Head of caudate nucleus (tissue), 42 donors: Measurements from ENCODE around the gene SMIM24.
"Not testable (repeated sequence)": the region's sequence is repeated elsewhere in the genome, so short reads cannot be mapped to it uniquely, and the experiment has no call there.

ENCODE experiments used
- DNase-seq, 42 donors: peaks; one replicate each; pipeline versions ENCODE4 v3.0.0 to v3.0.0-alpha.2; 2020 to 2021; ENCODE audit warnings: mixed read lengths in 7 of 42
- intact Hi-C: fragments of 100-400 bp; cut with DNase I; formaldehyde crosslinking; loops from one replicate; pipeline ENCODE4 v1.15.0; 2022

The SMIM24 gene

DNA sequence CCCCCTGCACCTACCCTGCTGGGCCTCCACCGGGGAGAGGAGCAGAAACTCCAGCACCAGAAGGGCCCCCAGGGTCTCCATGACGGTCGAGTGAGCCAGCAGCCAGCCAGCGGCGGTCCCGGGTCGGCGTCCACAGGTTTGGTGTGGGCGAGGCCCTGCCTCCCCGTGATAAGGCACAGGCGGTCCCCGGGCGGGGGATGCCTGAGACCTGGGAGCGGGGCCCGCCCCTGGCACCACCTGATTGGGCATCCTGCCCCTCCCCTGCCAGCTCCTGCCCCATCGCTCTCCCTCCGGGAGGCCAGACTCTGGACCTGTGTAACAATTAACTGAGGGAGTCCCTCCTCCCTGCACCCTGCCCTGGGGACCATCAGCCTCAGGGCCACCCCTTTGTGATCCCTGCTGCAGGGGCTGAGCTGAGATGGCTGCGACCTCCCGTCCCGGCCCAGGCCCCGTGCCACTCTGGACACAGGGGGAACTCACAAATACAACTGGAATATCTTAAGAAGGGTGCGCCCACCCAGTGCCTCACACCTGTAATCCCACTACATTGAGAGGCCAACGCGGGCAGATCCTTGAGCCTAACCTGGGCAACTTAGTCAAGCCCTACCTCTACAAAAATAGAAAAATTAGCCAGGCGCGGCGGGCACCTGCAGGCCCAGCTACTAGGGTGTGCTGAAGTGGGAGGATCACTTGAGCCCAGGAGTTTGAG is at the start of gene SMIM24:
TSS of gene SMIM24 (minus strand) at position 143 of the 709 bp plus-strand sequence. CDS start at position 81, 62 bp downstream.
- intact Hi-C loops: no loop called here
- no peak for DNase-seq

DNA sequence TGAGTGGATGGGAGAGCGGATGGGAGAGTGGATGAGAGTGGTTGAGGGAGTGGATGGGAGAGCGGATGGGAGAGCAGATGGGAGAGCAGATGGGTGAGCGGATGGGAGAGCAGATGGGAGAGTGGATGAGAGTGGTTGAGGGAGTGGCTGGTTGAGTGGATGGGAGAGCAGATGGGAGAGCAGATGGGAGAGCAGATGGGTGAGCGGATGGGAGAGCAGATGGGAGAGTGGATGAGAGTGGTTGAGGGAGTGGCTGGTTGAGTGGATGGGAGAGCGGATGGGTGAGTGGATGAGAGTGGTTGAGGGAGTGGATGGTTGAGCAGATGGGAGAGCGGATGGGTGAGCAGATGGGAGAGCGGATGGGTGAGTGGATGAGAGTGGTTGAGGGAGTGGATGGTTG is 49.0 kb upstream of the SMIM24 start:
- DNase-seq, intact Hi-C loops: not testable (repeated sequence)

DNA sequence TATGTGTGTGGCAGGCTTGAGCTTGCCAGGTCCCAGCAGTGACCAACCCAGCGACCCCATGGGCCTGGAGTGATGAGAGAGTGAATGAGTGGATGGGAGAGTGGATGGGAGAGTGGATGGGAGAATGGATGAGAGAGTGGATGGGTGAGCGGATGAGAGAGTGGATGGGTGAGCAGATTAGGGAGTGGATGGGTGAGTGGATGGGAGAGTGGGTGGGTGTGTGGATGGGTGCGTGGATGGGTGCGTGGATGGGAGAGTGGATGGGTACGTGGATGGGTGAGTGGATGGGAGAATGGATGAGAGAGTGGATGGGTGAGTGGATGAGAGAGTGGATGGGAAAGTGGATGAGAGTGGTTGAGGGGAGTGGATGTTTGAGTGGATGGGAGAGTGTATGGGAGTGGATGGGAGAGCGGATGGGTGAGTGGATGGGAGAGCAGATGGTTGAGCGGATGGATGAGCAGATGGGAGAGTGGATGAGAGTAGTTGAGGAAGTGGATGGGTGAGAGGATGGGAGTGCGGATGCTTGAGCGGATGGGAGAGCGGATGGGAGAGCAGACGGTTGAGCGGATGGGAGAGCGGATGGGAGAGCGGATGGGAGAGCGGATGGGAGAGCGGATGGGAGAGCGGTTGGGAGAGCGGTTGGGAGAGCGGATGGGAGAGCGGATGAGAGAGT is 48.4 kb upstream of the SMIM24 start:
- intact Hi-C loops: no loop called here
- no peak for DNase-seq

DNA sequence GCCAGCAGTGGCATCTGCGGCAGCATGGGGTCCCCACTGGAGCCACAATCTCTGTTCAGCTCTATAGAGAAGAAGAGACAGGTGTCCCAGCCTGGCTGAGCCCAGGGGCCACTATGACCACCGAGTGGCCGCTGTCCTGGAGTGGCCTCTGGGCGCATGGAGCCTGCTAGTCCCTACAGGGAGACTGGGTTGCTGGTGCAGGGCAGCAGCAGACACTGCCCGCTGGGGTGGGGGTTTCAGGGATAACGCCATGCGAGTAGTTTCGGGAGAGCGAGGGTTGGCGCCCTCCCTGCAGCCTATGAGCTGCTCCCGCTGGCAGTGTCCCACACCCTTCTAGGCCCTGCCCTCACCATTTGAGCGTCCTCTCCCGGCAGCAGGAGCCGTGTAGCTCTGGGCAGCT is 47.8 kb upstream of the SMIM24 start:
- intact Hi-C loops: no loop called here
- no peak for DNase-seq

DNA sequence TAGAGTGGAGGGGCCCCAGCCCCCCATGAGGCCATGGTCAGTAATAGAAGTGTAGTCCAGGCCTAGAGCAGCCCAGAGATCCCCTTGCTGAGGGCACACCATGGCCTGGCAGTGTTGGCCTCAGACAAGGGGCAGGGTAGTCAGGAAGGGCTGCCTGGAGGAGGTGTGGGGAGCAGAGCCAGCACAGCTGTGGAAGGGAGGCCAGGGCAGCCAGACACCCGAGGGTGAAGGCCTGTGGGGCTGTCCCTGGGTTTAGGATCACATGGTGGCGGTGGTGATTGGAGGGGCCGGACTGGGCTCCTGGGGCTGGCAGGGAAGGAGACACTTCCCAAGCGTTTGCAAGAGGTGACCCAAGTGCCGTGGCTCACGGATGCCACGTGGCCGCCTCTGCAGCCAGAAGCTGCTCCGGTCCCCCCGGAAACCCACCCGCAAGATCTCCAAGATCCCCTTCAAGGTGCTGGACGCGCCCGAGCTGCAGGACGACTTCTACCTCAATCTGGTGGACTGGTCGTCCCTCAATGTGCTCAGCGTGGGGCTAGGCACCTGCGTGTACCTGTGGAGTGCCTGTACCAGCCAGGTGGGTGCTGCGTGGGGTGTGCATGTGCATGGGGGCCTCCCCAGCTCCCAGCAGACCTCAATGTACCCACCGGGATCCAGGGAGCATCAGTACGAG is 47.0 kb upstream of the SMIM24 start:
- intact Hi-C loops: no loop called here
- DNase-seq: no peak

DNA sequence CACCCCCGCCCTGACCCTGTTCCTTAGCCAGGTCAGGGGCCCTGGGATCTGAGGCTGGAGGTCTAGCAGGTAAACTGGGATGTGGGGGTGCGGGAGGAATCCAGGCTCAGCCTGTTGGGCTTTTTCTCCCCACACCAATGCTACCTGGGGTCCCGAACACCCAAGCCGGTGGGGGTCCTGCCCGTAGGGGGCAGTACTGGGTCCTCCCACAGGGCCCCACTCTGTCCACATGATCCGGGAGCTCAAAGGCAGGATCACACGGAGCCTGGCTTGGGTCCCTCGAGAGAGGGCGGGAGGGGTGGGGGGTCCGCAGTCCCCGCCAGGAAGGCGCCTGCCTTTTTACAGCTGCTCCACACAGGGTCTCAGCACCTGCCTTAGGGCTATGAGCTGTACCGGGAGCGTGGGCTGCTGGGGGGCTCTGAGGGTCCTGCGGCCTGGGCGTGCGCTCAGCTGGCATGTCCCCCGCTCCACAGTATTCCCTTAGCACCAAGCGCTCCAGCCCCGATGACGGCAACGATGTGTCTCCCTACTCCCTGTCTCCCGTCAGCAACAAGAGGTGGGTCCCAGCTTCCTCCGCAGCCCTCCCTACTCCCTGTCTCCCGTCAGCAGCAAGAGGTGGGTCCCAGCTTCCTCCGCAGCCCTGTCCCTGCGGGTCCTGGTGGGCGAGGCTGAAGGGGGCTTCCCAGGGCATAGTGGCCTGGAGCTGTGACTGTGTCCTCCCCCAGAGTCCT is 46.3 kb upstream of the SMIM24 start:
- intact Hi-C loops: no loop called here

DNA sequence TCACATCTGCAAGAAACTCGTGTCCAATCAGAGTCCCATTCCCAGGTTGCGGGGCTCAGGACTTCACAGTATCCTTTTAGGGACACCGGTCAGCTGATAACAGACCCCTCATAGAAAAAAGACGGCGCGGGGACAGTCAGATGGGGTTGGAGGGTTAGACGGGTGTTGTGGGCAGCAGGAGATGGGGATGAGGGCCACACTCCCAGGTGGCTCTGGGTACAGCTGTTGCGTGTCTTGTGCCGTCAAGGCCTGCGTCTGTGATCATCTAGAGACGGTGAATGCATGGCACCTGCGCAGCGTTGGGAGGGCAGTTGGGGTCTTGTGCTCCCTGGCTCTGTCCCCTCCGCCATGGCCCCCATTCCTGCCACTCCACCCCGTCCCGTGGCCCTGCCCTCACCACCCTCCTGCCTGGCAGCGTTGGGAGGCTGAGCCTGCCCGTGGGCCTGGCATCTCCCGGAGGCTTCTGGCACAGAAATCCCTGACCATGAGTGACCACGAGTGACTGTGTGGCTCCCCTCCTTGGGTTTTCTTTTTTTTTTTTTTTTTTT is 44.7 kb upstream of the SMIM24 start:
- no peak for DNase-seq
- intact Hi-C loops: no loop called here

More for the DNA sequence above, 46.3 kb upstream of the SMIM24 start:
- no peak for DNase-seq

DNA sequence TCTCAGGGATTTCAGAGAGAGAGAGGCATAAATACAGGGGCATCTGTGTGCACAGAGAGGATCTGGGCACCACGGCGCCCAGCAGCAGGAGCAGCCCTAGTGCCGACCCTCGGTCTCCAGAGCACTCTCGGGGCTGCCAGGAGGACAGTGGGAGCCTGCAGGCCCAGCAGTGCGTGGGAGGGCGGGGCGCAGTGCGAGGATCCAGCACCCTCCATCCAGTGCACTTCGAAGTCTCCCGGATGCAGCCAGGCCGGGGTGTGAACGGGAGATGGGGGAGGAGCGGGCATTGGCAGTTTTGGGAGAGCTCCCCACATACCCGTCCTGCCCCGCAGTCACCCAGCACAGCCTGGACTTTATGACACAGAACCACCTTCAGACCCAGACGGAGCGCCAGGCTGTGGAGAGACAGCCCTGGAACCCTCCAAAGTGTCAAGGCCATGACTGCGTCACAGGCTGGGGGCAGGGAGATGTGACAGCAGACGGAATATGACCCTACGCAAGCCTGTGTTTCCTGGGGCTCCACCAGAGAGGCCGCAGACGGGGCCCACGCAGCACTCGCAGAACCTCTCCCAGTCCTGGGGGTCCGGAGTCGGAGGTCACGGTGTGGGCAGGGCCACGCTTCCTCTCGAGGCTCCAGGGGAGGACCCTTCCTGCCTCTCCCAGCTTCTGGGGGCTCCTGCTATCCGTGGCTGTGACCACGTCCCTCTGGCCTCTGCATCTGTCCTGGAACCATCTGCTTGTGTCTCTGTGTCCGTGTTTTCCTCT is 43.9 kb upstream of the SMIM24 start:
- intact Hi-C loops: no loop called here
- no peak for DNase-seq

DNA sequence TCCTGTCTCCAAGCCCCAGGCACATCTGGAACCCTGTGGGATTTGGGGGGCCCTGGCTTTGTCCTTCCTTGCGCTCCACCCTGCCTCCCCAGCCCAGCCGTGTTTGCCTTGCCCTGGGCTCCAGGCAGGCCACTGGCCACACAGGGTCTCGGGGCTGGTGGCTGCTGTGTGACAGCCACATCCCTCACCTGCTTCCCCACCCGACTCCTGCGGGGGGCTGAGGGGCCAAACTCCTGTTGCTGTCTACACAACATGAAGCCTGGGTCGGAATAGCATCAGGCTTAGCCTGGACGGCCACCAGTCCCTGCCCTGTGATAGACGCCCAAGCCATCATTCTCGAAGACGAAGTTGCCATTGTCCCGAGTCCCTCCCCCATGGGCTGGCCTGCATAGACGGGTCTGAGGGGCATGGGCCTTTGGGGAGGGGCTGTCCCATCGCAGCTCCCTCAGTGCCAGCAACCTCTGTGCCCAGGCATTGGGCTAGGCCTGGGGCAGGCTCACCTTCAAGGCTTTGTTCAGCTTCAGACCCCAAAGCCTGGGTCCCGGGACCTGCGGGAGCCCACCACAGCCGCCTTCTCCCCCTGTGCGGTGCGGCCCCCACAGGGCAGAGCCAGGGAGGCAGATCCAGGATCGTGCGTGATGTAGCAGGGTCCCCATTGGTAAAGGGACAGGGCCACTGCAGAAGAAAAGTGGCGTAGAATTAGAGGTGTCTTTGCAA is 43.2 kb upstream of the SMIM24 start:
- DNase-seq: no peak
- intact Hi-C loops: no loop called here

DNA sequence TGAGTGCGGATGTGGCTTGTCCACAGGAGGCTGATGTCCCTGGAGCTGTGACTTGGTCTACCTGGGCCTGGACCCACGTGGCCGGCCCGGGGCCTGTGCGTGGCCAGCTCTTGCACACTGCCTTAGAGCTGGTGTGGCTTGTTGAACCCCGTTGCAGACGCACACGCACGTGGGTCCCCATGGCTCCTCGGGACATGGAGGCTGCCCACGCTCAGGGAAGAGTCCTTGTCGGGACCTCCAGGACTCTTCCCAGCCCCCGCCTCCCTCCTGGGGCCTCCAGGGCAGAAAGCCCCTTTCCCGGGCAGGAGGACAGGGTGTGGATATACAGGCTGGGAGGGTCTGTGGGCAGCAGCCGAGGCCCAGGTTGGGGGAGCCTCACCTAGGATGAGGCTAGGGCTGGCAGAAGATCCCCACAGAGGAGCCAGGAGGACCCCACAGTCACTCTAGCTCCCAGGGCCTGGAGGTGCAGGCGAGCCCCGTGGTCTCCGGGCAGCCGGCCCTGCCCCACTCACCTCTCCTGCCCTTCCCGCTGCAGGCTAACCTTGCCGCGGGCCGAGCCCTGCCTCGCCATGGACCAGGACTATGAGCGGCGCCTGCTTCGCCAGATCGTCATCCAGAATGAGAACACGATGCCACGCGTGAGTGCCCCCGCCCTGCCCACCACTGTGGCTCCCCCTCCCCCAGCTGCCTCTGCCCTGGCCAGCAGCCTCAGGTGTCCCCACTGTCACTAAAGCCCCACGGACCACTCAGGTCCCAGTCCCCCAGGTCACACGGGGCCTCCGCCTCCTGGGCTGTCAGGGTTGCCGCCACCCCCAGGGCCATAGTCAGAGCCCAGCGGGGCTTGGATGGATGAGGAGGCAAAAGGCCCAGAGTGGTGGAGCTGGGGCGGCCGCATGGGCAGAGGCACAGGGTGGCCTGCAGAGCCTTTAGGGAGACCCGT is 42.4 kb upstream of the SMIM24 start:
- intact Hi-C loops: no loop called here
- no peak for DNase-seq

DNA sequence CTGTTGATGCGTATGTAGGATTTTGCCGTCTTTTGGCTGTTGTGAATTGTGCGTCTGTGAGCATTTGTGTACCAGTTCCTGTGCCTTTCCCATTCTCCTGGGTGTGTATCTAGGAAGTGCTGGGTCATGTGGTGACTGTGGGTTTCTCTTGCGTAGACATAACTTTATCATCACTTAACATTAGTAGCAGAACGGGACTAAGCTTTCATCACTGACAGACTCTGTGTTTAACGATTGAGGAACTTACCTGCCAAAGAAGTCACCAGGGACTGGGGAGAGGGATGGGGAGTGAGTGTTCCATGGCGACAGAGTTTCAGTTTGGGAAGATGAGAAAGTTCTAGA is 40.8 kb upstream of the SMIM24 start:
- intact Hi-C loops: no loop called here
- DNase-seq: no peak

DNA sequence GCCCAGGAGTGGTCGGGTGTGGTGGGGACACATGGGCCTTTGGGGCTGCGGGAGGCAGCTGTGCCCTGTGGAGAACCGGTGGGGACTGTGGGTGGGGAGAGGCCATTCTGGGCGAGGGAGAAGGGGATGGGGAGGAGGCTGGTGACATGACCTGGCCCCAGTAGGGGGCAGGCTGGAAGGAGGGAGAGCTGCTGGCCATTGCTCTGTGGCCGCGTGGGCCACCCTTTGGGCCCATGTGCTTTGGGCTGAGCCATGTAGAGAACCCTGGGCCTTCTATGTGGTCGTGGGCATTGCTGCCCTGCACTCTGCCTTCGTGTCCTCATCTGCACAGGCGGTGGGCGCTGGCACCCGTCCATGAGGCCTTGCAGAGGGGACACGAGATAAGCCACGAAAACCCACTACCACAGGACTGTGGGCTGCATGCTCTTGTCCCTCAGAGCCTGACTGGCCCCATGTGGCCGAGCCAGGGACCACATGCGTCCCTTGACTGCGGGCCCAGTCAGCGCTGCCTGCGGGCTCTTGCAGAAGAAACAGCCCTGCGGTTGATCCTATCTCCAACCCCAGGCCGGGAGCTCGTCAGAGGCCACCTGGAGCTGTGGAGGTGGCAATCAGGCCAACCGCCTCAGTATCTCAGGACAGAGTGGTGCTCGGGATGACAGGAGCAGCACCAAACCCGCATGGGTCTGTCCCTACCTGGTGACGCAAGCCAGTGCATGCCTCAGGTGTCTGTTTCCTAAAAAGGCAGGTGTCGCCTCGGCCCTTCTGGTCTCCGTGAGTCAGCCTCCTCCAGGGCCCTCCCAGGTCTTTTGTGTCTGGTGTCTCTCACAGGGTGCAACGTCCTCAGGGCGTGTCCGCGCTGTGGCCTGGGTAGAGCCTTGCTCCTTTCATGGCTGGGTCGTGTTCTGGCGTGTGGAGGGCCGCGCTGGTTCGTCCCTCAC is 40.1 kb upstream of the SMIM24 start:
- no peak for DNase-seq
- intact Hi-C loops: no loop called here

DNA sequence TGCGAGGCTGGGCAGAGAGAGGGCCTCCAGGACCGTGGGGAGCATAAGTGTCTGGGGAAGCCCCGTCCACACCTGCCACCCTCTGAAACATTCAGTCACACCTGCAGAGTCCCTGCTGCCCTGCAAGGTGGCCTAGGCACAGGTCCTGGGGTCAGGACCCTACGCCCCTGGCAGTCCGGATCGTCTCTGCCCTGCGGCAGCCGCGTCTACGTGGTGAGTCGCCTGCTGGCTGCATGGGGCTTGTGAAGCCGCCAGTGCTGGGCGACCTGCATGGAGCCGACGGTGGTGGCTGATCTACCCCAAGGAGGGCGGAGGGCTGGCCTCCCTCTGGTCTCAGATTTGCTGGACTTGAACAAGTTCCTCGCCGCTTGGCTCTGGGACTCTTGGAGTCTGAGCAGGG is 38.8 kb upstream of the SMIM24 start:
- intact Hi-C loops: no loop called here
- no peak for DNase-seq

DNA sequence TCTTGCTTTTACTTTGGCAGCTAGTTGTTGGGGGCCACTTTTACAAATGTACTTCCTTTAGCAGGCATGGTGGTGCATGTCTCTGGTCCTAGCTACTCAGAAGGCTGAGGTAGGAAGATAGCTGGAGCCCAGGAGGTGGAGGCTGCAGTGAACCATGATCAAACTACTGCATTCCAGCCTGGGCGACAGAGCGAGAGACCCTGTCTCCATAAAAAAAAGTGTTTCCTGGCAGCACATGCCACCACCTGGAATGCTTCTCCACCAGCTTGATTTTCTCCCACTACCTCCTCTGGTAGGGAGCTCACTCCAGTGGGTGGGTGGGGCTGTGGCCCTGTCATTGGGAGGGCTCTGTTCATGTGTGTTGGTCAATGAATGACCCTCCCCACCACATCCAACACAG is 38.3 kb upstream of the SMIM24 start:
- no peak for DNase-seq
- intact Hi-C loops: no loop called here

DNA sequence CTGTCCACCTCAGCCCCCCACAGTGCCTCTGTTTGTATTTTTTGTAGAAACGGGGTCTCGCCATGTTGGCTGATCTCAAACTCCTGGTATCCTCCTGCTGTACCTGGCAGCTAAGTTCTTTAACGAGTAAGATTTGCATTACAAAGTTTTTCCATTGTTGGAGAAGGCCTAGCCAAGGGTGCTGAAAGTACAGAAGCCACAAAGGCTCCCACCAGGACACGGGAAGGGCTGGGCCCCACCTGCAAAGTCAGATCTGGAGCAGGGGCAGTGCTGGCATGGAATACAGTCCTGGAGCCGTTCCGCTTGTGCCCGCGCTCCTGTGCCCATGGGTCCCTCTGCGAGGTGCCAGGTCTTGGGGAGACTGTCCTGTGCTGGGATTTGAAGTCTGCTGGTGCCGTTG is 37.9 kb upstream of the SMIM24 start:
- DNase-seq: no peak
- intact Hi-C loops: no loop called here

DNA sequence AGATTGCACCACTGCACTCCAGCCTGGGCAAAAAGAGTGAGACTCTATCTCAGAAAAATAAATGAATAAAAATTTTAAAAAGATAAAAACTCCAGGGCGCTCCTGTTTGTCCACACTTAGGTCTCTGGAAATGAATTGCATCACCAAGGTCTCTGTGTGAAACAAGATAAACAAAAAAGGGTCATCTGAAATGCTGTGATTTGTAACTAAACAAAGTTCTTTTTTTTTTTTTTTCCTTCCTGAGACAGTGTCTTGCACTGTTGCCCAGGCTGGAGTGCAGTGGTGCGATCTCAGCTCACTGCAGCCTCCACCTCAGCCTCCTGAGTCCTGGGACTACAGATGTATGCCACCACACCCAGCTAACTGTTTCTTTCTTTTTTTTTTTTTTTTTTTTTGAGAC is 37.3 kb upstream of the SMIM24 start:
- no peak for DNase-seq
- intact Hi-C loops: no loop called here
